ENCODE results near the gene ARHGEF12.

GRCh38 chr11:120499088-120499487 is 162.9 kb downstream of the ARHGEF12 start:
- TF ChIP-seq EZH2 (IDR thresholded peaks at IDR 0.05; ENCODE audit: borderline replicate concordance, low read depth, low read length, poor library complexity, severe bottlenecking), result no peak
- TF ChIP-seq CTCF (conservative IDR thresholded peaks at IDR 0.05; ENCODE audit: low read depth, low read length), result no peak
